Activated T-cell treated with anti-CD3 and anti-CD28 coated beads, Interleukin-2, amount 50 U/mL, for 24 hours (primary cell): ENCODE results near the gene FAAP100.

Experiments used
- DNase-seq: peaks from one replicate; pipeline ENCODE4 v3.0.0-alpha.2; 2020
- H3K27ac Mint-ChIP-seq: 2 replicates; pipeline ENCODE4 v1.8.0; 2020; ENCODE audit warnings: mild to moderate bottlenecking, mixed read lengths
- H3K27me3 Mint-ChIP-seq: 2 replicates; pipeline ENCODE4 v1.8.0; 2020; ENCODE audit warnings: mixed read lengths
- H3K36me3 Mint-ChIP-seq: 2 replicates; pipeline ENCODE4 v1.8.0; 2020; ENCODE audit warnings: low read depth, mixed read lengths
- H3K4me1 Mint-ChIP-seq: 2 replicates; pipeline ENCODE4 v1.8.0; 2020; ENCODE audit warnings: low read depth, mixed read lengths
- H3K4me3 Mint-ChIP-seq: 2 replicates; pipeline ENCODE4 v1.8.0; 2020; ENCODE audit warnings: mild to moderate bottlenecking, moderate library complexity, mixed read lengths
- H3K9me3 Mint-ChIP-seq: 2 replicates; pipeline ENCODE4 v1.8.0; 2020; ENCODE audit warnings: mixed read lengths

The FAAP100 gene

DNA sequence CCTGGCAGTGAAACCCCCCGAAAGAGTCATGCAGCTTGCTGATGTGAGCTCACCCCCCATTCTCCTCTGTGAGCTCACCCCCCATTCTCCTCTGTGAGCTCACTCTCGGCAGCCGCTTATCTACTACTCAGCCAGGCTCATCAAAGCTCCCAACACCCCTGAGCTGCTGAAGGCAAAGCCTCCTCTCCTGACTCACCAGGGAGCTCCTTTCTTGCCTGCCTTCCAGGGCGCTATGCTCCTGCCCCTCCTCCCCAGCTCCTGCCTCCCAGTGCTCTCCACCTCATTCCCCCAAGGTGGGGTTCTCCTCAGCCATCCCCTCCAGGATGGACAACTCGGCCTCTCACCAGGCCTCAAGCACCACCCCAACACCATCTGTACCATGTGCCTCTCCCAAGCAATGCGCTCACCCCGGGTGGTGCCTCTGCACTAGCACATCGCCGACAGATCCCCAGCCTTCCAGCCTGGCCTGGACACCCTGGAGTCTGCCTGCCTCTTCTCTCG is 27.7 kb upstream of the FAAP100 start:
- no peaks in the 10 kb centered on the region for H3K27me3 Mint-ChIP-seq
- H3K27ac Mint-ChIP-seq = peak overlapping the region; percentile 13
- no peak overlapping the region for H3K4me3 Mint-ChIP-seq
- H3K4me1 Mint-ChIP-seq = peaks cover 24% of the 10 kb centered on the region
- H3K9me3 Mint-ChIP-seq = no peaks in the 10 kb centered on the region
- DNase-seq = no peak
- peaks cover 92% of the 10 kb centered on the region for H3K36me3 Mint-ChIP-seq

DNA sequence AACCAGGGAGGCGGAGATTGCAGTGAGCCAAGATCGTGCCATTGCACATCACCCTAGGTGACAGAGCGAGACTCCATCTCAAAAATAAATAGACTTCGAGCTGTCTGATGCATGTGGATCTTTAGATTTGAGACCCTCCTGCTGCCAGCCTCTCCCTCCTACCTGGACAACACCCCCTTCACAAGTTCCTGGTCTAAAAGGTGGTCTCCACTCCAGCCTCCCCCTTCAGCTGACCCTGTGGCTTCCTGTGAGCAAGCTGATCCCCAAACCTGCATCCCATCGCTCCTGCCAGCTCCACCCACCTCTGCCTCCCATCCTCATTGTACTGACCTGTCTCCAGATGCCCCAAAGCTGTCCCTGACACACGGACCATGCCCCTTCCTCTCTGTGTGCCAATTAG is 27.1 kb upstream of the FAAP100 start:
- peak overlapping the region; percentile 5 for H3K27ac Mint-ChIP-seq
- H3K27me3 Mint-ChIP-seq = no peaks in the 10 kb centered on the region
- H3K36me3 Mint-ChIP-seq = peaks cover 92% of the 10 kb centered on the region

DNA sequence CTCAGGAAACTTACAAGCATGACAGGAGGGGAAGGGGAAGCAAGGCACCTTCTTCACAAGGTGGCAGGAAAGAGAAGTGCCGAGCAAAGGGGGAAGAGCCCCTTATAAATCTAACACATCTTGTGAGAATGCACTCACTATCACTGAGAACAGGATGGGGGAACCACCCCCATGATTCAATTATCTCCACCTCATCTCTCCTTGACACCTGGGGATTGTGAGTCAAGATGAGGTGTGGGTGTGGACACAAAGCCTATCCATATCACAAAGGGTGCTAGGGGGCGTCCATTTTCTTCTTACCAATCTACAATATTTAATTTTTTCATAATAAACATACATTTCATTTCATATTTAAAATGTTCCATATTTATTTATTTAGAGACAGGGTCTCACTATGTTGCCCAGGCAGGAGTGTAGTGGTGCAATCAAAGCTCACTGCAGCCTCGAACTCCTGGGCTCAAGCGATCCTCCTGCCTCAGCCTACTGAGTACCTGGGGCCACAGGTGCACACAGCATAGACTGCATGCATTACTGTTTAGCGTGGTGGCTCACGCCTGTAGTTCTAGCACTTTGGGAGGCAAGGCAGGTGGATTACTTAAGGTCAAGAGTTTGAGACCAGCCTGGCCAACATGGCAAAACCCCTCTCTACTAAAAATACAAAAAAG is 26.5 kb upstream of the FAAP100 start:
- Mint-ChIP-seq H3K9me3 (no peaks in the 10 kb centered on the region), H3K27me3 (no peaks in the 10 kb centered on the region), H3K36me3 (peaks cover 92% of the 10 kb centered on the region), H3K4me1 (peaks cover 24% of the 10 kb centered on the region), H3K4me3 (no peak overlapping the region), H3K27ac (peak overlapping the region; percentile 75)
- DNase-seq = no peak

More for the DNA sequence above, 27.1 kb upstream of the FAAP100 start:
- DNase-seq = no peak
- H3K4me3 Mint-ChIP-seq = no peak overlapping the region
- H3K4me1 Mint-ChIP-seq = peaks cover 24% of the 10 kb centered on the region
- no peaks in the 10 kb centered on the region for H3K9me3 Mint-ChIP-seq

DNA sequence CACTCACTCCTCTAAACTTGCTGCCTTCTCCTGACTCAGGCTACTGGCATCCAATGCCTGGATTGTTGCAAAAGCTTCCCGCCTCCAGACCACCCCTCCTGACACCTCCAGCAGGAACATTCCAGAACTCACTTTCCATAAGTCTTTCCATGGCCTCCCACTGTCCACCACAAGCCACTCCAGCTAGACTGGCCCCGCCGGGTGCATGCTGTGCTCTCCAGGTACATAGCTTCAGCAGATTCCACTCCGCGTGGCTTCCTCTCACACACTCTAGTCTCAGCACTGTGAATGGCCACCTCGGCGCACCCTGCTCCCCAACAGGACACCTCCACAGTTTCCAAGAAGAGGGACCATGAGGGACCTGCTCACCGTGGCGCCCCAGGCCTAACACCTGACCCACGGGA is 25.9 kb upstream of the FAAP100 start:
- H3K27me3 Mint-ChIP-seq = no peaks in the 10 kb centered on the region
- DNase-seq = no peak
- no peak overlapping the region for H3K4me3 Mint-ChIP-seq
- H3K9me3 Mint-ChIP-seq = no peaks in the 10 kb centered on the region
- H3K36me3 Mint-ChIP-seq = peaks cover 91% of the 10 kb centered on the region
- peaks cover 24% of the 10 kb centered on the region for H3K4me1 Mint-ChIP-seq
- peak overlapping the region; percentile 75 for H3K27ac Mint-ChIP-seq

DNA sequence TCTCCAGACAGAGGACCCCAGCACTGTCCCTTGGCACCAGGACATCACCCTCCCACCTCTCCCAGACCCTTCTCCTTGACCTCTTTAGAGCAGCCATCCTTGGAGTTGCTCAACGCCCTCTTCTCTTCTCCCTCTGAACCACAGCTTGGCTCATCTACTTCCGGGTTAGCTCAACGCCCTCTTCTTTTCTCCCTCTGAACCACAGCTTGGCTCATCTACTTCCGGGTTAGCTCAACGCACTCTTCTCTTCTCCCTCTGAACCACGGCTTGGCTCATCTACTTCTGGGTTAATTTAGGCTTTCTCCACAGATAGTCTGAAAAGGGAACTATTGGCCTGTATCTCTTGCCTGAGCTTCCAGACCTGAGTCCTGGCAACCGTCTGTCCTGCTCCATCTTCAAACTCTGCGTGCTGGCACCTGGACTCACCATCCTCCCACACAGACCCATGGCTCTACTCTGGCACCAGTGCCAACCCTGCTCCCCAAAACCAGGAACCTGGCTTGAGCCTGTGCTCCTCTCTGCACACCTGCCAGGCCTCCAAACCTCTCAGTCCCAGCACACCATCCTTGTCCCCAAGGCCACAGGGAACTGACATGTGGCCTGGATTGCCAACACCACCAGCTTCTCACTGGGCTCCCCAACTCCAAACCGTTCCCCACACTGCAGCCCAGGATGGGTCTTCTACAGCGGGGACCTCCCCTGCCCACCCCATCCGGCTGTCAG is 25.3 kb upstream of the FAAP100 start:
- H3K27me3 Mint-ChIP-seq = no peaks in the 10 kb centered on the region
- H3K4me1 Mint-ChIP-seq = peaks cover 24% of the 10 kb centered on the region
- no peak overlapping the region for H3K4me3 Mint-ChIP-seq
- H3K9me3 Mint-ChIP-seq = no peaks in the 10 kb centered on the region
- no peak for DNase-seq
- H3K36me3 Mint-ChIP-seq = peaks cover 90% of the 10 kb centered on the region
- H3K27ac Mint-ChIP-seq = peak overlapping the region; percentile 75

DNA sequence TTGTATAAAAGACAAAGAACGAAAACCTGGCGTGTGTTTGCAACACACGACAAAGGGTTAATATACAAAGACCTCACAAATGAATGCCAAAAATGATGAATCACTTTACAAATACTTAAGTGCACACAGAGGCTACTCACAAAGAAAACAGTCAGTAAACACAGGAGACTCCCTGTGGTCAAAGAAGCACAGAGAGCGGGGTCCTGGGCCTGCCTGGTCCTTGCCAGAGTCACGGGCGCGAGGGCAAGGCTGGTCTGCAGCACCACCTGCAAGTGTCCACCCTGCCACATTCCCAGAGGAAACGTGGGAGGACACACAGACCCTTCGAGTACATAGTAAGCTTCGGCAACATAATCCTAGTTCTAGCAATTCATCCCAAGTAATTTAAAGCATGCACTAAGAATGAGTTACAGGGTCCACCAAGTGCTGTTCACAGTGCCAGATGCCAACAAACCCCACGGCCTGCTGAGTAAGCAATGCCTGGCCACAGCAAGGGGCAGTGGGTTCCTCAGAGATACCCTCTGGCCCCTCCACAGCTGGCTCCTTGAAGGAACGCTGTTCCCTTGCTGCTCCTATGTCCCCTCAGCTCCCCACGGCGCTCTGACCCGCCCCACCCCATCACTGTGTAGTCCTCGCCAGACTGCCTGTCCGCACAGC is 24.6 kb upstream of the FAAP100 start:
- Mint-ChIP-seq H3K36me3 (peaks cover 87% of the 10 kb centered on the region), H3K4me3 (no peak overlapping the region), H3K9me3 (no peaks in the 10 kb centered on the region), H3K4me1 (peaks cover 24% of the 10 kb centered on the region), H3K27me3 (no peaks in the 10 kb centered on the region), H3K27ac (peak overlapping the region; percentile 66)
- no peak for DNase-seq

DNA sequence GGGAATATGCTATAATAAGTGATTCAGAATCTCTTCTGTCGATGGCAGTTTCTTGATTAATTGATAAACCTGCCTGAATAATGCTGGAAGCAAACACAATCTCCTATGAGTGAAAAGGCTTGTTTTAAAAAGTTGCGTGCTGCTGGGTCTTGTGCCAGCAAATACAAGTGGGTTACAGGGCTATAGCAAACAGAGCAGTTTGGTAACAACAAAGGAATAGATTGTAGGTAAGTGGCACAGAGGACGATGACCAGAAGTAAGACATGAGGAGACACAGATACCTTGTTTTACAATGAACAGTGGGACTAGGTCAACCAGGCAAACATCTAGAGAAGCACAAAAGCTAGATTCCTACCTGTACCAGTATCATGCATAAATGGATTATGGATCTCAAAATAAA is 23.7 kb upstream of the FAAP100 start:
- Mint-ChIP-seq H3K4me1 (peaks cover 24% of the 10 kb centered on the region), H3K9me3 (no peaks in the 10 kb centered on the region), H3K27ac (no peak overlapping the region), H3K4me3 (no peak overlapping the region), H3K27me3 (no peaks in the 10 kb centered on the region), H3K36me3 (peaks cover 91% of the 10 kb centered on the region)
- no peak for DNase-seq

DNA sequence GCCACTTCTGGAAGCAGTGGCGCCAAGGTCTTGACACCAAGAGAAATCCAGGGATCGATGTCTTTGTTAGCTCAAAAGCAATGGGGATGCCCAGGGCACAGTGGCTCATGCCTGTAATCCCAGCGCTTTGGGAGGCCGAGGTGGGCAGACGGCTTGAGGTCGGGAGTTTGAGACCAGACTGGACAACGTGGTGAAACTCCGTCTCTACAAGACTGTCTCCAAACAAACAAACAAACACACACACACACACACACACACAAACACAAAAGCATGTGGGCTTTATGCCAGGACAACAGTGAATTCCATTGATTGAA is 22.4 kb upstream of the FAAP100 start:
- no peak for DNase-seq
- Mint-ChIP-seq H3K9me3 (no peaks in the 10 kb centered on the region), H3K4me3 (no peak overlapping the region), H3K27me3 (no peaks in the 10 kb centered on the region), H3K27ac (no peak overlapping the region), H3K36me3 (peaks cover 91% of the 10 kb centered on the region), H3K4me1 (peaks cover 17% of the 10 kb centered on the region)

DNA sequence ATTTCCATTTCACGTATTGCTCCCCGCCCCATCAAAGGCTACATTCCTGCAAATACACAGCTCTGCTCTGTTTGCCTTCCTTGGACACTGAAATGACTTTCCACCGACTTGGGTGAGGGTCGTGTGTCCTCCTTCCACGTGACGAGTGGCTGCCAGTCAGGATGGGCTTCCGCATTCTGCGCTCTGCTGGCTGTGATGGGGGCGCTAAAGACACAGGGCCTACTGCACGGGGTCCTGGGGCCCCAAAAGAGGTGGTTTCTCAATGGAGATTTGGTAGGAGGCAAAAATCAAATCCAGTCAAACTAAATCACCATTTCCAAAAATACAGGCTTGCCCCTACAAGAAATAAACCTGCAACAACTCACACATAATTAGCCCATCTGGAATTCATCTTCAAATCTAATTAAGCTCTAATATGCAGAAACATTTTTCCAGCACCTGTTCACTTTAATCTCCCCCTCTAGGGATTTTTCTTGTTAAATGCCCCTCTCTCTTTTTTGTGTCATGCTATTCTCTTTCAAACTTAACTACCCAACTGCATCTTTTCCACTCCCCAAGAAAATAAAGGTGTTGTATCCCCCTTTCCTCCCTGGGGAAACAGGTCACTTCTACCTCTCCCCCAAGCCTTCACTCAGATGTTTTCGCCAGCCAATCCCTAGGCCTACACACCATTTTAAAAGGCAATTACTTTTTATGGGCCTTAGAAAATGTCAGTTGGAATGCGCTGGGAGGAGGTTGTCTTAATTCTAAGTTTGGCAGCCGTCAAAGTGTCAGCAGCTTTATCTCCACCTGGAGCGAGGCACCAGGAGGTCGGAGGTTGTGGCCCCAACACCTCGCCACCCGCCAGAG is 21.9 kb upstream of the FAAP100 start:
- Mint-ChIP-seq H3K4me1 (peaks cover 13% of the 10 kb centered on the region), H3K27ac (no peak overlapping the region), H3K27me3 (no peaks in the 10 kb centered on the region), H3K36me3 (peaks cover 91% of the 10 kb centered on the region), H3K9me3 (no peaks in the 10 kb centered on the region), H3K4me3 (no peak overlapping the region)
- no peak for DNase-seq

DNA sequence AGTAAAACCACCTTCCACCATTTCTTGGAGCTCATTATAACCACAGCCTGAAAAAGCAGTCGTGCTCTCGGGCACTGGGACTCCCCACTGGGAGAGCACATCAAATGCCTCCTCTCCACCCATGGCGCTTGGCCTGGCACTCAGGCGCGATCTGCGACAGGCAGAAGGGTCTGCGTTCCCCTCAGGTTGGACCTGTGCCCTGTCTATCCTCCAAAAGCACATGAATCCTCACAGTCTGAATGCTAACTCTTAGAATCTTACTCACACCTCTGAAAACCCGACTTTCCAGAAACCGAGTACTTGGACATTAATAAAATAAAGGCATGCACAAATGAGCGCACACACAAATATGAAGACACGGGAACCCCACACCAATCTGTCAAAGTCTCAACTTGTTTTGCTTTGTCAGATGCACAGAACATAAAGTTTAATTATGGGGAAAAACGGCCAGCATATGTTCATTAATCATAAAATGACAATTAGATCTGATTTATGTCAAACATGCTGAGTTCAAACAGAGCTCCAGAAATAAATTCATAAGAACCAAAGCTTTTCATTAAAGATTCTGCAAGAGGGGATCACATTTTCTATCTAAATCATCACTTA is 20.5 kb upstream of the FAAP100 start:
- H3K27me3 Mint-ChIP-seq = no peaks in the 10 kb centered on the region
- H3K4me3 Mint-ChIP-seq = no peak overlapping the region
- no peak for DNase-seq
- peaks cover 93% of the 10 kb centered on the region for H3K36me3 Mint-ChIP-seq
- peaks cover 4% of the 10 kb centered on the region for H3K4me1 Mint-ChIP-seq
- H3K27ac Mint-ChIP-seq = peak overlapping the region; percentile 30
- no peaks in the 10 kb centered on the region for H3K9me3 Mint-ChIP-seq

DNA sequence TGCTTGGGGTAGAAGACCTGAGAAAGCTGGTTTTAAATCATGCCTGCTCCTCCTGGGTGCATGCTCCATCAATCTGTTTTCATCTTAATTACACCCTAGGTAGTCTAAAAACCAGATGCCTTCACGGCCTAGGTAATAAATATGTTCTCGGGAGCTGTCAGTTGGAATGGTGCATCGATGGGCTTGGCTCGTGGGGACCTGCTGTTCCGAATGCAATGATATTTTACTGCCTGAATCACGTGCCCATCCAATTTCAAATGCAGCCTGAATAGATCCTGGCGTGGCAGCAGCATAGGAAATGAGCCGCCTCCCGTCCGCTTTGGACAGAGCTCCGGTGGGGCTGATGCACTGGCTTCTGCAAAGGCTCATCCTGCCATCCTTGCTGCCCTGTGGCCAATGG is 18.8 kb upstream of the FAAP100 start:
- Mint-ChIP-seq H3K9me3 (no peaks in the 10 kb centered on the region), H3K4me3 (no peak overlapping the region), H3K27me3 (no peaks in the 10 kb centered on the region), H3K27ac (no peak overlapping the region), H3K4me1 (no peaks in the 10 kb centered on the region), H3K36me3 (peaks cover 93% of the 10 kb centered on the region)
- DNase-seq = no peak

DNA sequence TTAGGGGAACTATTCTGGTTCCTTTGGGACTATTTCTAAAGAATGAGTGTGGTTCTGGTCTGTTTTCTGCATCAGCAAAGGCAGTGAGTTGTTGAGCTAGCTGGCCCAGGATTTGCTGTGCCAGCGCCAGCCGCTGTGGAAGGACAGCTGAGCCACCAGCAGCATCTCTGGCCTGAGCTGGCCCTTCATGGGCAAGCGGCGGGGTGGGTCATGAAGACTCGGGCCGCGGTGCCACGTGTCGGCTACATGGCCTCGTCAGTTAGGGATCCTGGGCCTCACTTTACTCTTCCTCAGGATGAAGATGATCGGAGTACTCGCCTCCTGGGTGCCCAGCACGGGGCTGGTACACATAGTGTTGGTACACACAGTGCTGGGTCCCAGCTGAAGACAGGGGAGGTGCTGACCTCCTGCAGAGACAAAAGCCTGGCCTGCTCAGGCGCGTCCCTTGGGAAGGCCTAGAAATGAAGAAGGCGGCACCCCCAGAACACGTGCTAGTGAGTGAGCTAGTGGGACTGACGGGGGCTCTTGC is 17.9 kb upstream of the FAAP100 start:
- no peak for DNase-seq
- Mint-ChIP-seq H3K4me1 (no peaks in the 10 kb centered on the region), H3K9me3 (no peaks in the 10 kb centered on the region), H3K27ac (no peak overlapping the region), H3K4me3 (no peak overlapping the region), H3K36me3 (peaks cover 94% of the 10 kb centered on the region), H3K27me3 (no peaks in the 10 kb centered on the region)

DNA sequence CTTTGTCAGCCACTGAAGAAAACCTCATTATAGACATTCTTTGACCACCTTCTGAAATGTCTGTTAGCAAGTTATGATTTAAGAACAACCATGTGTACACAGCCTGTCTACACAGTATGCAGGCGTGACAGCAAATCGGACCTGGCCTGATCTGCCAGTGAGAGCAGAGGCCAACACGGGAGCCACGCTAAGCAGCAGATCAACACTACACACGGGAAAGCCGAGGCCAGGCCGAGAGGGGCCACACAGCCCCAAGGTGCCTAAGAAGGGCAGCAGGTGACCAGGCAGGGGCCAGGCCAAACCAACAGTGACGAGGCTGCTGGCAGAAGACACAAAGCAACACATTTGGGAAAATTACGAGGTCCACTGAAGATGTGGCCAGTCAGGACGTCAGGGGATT is 16.3 kb upstream of the FAAP100 start:
- Mint-ChIP-seq H3K27ac (no peak overlapping the region), H3K4me3 (no peak overlapping the region), H3K36me3 (peaks cover 92% of the 10 kb centered on the region), H3K4me1 (no peaks in the 10 kb centered on the region), H3K9me3 (no peaks in the 10 kb centered on the region), H3K27me3 (no peaks in the 10 kb centered on the region)
- DNase-seq = no peak

DNA sequence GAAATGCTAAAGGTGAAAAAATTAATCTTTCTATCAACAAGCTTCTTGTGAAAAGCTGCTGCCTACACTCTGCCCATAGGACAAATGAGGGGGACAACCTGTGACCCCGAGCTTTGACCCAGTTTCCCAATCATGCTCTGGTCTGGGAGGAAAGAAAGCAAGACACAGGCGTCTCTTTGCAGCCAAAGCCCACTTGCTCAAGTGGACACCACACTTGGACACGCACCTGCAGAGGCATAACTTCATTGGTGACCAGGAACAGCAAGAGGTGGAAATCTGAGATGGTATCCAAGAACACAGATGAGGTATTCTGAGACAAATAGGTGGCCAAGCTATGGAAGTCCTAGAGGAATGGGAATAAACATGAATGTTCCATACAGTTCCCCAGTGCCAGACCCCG is 15.0 kb upstream of the FAAP100 start:
- Mint-ChIP-seq H3K4me1 (no peaks in the 10 kb centered on the region), H3K36me3 (peaks cover 91% of the 10 kb centered on the region)

More for the DNA sequence above, 15.0 kb upstream of the FAAP100 start:
- Mint-ChIP-seq H3K4me3 (no peak overlapping the region), H3K27me3 (no peaks in the 10 kb centered on the region), H3K27ac (peak overlapping the region; percentile 18), H3K9me3 (no peaks in the 10 kb centered on the region)
- DNase-seq = no peak
